HG03196 (cell line): ENCODE measurements around the gene SMTNL1.
"Not testable (repeated sequence)": the region's sequence is repeated elsewhere in the genome, so short reads cannot be mapped to it uniquely, and the experiment has no call there.

Source experiments
- ATAC-seq: cut with Tn5 transposase; IDR thresholded peaks from one replicate; pipeline ENCODE4 v1.9.1; 2021; ENCODE audit not compliant: unreplicated experiment

SMTNL1 gene

GRCh38 chr11:57508341-57509170 lies 28.8 kb upstream of the SMTNL1 start:
- ATAC-seq = no peak

- no peak for ATAC-seq
Observed at GRCh38 chr11:57511741-57512430, 25.5 kb upstream of the SMTNL1 start.

- no peak for ATAC-seq
Observed at GRCh38 chr11:57512646-57513451, 24.5 kb upstream of the SMTNL1 start.

GRCh38 chr11:57513452-57513795 lies 24.0 kb upstream of the SMTNL1 start:
- ATAC-seq = no peak

- peak; percentile 33 for ATAC-seq
Observed at GRCh38 chr11:57513911-57514537, 23.4 kb upstream of the SMTNL1 start.

- ATAC-seq = peak; percentile 49
Observed at GRCh38 chr11:57514538-57515331, 22.7 kb upstream of the SMTNL1 start.

- ATAC-seq = peak; percentile 43
Observed at GRCh38 chr11:57515332-57516060, 21.9 kb upstream of the SMTNL1 start, which contains the start of gene SLC43A1. SLC43A1 (minus strand) TSS chr11:57515702; CDS start chr11:57514111, 1,591 bp downstream.

- ATAC-seq = no peak
Observed at GRCh38 chr11:57516061-57516443, 21.3 kb upstream of the SMTNL1 start.

- ATAC-seq = no peak
Observed at GRCh38 chr11:57521116-57521515, 16.3 kb upstream of the SMTNL1 start.

- no peak for ATAC-seq
Observed at GRCh38 chr11:57523419-57523818, 14.0 kb upstream of the SMTNL1 start.

GRCh38 chr11:57527056-57527631 lies 10.3 kb upstream of the SMTNL1 start:
- ATAC-seq = no peak

GRCh38 chr11:57529012-57529411 lies 8.4 kb upstream of the SMTNL1 start:
- no peak for ATAC-seq

GRCh38 chr11:57530215-57530595 lies 7.2 kb upstream of the SMTNL1 start:
- peak; percentile 2 for ATAC-seq

GRCh38 chr11:57530596-57531507 lies 6.5 kb upstream of the SMTNL1 start, which contains the start of gene TIMM10:
TIMM10 (minus strand) TSS chr11:57530754; CDS start chr11:57530189, 565 bp downstream.
- peak; percentile 99 for ATAC-seq

- ATAC-seq = not testable (repeated sequence)
Observed at GRCh38 chr11:57534449-57534848, 2.9 kb upstream of the SMTNL1 start.

- ATAC-seq = no peak
Observed at GRCh38 chr11:57539342-57539741, 1.9 kb downstream of the SMTNL1 start.

- no peak for ATAC-seq
Observed at GRCh38 chr11:57541169-57541568, 3.8 kb downstream of the SMTNL1 start.

GRCh38 chr11:57542582-57542981 lies 5.2 kb downstream of the SMTNL1 start:
- ATAC-seq = no peak
